Frontal cortex (tissue), 4 donors: ENCODE results near the gene GSK3B. TPM values are rescaled to one million over a fixed set of nuclear protein-coding genes. Genes with fewer than 3 reads are reported as not detected.

Source experiments
- DNase-seq, 2 donors: peaks; one replicate each; pipeline ENCODE4 v3.0.0; 2012; ENCODE audit warnings: low spot score in 2 of 2
- FAIRE-seq: peaks from 2 replicates; lab custom pipeline; 2012; peaks lifted over from hg19 to GRCh38; lab: Jason Lieb, UNC
- total RNA-seq: library from RNA; depleted of rRNA; stranded (reverse); fragments of >200 nt; gene quantifications from one replicate; pipeline ENCODE4 v1.2.3, GENCODE V29; 2014
- donor health status: control.
- donor health status: control.
- donor health status: control.

The GSK3B gene
- total RNA-seq, 1 donor from 2014 or later, result 141 TPM

- DNase-seq (no peak), FAIRE-seq (no peak)
Measured at GRCh38 chr3:119965692-119966091, 128.6 kb downstream of the GSK3B start.

- FAIRE-seq, result no peak
- no peak for DNase-seq
Measured at GRCh38 chr3:119964294-119964693, 130.0 kb downstream of the GSK3B start.

DNA sequence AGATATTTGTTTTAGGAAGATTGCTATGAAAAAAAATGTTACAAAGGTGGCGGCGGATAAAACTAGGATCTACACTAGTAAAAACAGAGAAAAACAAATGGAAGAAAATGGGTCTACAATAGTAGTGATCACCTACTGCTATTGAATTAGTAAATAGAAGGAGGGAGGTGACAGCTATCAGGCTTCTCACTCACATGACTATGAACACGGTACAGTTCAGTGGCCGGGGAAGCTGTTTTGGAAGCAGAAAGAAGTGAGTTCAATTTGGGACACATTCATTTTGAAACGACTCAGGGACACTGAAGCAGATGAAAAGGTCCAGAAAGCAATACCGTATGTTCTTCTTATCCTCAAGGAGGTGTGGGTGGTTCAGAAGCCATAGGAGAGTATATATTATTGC, 138.3 kb downstream of the GSK3B start:
- DNase-seq, result no peak

DNA sequence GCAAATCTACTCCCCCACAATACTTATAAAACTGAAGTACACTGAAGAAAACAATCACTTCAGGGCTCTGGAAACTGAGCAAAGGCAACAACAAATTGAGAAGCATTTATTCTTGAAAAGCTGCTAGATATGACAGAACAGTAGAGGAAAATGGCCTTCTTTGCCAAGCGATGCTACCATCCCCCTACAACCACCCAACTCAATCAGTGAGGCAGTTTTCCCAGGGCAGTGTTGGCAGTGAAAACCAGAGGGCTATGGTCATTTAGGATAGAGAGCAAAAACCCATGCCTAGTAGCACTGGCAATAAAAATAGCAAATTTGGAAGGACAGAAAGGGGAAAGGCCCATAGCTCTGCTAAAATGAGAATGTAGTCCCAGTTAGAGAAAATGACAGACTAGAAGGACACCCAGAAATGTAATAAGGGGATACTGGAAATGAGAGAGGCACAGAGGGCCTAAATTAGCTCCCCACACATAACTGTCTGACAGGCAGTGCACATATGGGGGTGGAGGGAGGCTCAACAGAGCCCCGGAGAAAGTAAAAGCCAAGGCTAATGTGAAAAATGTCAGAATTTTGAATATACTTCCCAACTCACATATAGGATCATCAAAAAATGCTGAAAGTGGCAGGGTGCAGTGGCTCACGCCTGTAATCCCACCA, 143.5 kb downstream of the GSK3B start:
- FAIRE-seq (no peak), DNase-seq (no peak)

More for the DNA sequence above, 138.3 kb downstream of the GSK3B start:
- FAIRE-seq, result no peak

GRCh38 chr3:119945291-119945690, 149.0 kb downstream of the GSK3B start:
- no peak for FAIRE-seq
- DNase-seq, result no peak

- FAIRE-seq, result no peak
- DNase-seq, result no peak
Measured at GRCh38 chr3:119944091-119944490, 150.2 kb downstream of the GSK3B start.

GRCh38 chr3:119939077-119939476, 155.2 kb downstream of the GSK3B start:
- DNase-seq (no peak), FAIRE-seq (no peak)

GRCh38 chr3:119937229-119937628, 157.0 kb downstream of the GSK3B start:
- DNase-seq (no peak), FAIRE-seq (no peak)

GRCh38 chr3:119934249-119934648, 160.0 kb downstream of the GSK3B start:
- DNase-seq (no peak), FAIRE-seq (no peak)

DNA sequence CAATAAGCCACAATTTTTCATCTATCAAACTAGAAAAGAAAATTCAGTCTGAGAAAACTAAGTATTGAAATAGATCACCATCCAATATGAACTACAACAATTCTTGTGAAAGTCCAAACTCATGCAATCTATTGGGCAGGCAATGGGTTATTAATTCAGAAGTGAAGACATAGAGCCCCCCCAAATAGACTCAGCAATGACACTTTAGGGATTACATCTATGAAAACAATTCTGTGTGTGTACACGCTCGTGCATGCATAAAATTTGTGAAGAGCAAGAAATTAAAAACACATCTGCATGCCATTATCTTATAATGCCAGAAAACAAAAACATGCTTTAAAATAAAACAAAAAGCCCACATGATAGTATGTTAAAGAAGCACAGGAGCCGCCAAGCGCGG, 161.0 kb downstream of the GSK3B start:
- FAIRE-seq (no peak), DNase-seq (no peak)

DNA sequence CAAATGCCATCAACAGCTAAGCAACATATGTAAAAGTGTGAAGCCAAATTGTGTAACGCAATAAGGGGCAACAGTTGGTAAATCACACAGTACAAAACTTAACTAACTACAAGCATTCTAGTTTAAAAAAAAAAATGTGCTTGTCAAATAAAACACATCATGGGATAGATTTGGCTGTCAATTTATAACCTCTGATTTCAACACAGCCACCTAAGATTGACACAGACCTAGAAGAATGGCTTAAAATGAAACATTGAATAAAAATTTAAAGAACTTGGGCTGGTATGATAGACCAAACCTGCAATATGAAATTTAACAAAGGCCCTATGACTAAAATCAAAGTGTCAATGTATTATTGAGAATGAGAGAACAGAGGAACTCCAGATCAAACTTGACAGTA, 164.0 kb downstream of the GSK3B start:
- DNase-seq, result no peak
- no peak for FAIRE-seq

DNA sequence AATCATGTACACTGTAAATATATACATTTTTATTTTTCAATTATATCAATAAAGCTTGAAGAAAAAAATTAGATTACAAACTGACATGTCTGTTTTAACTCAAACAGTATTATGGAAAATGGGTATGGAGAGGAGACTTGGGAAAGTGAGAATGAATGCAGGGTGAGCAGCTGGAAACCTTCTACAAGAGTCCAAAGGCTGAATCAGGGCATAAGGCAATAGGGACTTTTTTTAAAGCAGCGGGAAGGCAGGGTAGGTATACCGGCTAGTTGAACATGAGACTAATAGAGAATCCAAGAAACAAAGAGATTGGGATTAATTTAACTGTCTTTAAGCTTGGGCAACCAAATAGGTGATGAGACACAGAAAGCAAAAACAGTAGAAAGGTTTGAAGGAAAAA, 167.1 kb downstream of the GSK3B start:
- FAIRE-seq (no peak), DNase-seq (no peak)

DNA sequence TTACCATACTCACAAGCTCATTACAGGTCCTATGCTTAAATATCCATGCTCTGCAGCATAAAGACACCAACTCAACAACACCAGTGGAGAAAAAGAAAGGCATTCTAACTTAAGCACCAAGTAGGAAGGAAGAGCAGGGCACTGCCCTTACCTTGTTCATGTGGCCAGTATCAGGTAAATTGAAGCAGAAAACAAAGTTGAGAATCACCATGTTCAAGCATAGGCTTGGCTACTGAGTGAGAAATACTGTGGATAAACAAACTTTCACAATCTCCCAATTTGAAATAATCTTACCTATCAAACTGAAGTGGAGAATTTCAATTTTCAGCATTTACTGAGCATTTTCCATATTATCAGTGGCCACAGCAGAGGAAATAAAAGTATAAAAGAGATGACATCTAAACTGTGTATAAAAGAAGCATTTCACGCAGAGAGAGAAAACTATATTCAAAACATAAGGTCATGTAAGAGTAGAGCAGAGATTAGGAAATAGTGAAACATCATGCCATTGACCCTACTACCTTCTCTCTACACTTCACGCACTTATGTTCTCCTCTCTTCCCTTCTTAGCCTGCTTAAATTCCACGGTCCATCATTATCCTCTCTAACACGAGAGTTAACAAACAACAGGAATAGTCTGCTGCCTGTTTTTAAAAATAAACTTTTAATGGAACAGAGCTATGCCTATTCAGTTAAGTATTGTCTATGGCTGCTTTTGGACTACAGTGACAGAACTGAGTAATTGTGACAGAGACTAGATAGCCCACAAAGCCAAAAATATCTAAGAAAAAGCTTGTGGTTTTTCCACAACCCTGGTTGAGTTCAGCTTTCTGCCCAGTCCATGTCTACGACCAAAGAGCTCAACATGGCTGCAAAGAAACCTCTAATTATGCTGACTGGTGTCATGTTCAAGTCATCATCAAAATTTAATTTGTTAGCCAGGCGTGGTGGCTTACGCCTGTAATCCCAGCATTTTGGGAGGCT, 169.8 kb downstream of the GSK3B start:
- no peak for DNase-seq
- no peak for FAIRE-seq

DNA sequence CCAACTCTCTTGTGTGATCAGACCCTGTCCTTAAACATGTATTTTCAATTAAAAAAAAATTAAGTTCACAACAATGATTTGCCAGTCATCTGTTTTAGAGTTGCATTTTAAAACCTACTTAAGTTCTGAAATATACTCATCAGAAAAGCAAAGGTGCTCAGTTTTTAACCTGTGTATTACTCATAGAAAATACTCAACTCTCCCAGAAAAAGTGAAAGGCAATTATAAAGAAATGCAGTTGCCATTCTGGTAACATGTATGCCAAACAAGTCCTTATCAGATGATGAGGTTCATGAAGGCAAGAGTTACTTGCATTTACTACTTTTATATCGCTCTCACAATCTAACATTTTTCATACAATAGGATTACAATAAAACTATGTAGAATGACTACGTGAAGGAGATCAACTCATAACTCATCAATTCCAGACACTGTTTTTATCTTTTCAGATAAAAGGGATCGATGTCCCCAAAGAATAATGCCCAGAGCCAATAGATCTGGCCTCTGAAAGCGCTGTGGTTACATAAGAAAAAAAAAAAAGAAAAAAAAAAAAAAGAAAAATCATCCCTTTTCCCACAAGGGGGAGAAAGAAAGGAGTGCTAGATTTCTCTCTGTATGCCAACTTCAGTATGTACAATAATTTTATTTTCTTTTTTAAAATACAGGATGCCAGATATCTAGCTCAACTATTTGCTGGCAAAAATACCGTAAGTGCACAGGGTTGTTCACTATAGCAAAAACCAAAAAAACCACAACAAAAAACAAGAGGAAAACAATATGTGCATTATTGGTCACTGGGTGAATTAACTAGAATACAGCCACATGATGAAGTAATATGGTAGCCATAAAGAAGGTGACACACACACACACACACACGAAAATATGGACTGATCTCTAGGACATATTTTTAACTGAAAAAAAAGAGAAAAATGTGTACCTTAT, 175.0 kb downstream of the GSK3B start:
- DNase-seq (no peak), FAIRE-seq (peak; percentile 36)

DNA sequence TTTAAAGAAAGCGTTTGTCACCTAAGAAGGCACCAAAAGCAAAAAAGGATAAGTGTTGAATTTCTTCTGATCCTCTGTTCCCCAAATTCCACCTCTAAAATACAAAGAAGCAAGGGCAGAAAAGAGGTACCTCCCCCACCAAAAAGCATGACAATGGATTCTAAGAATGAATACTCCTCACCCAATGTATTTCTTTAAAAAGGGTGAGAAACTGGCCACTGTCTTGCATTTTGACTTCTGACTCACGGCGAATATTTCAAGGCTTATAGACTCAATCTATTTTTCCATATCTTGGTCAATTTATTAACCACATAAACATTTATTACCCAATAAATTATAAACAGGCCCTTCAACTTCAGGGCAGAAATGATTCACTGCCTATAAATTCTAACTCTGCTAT, 181.2 kb downstream of the GSK3B start:
- FAIRE-seq, result no peak
- no peak for DNase-seq

DNA sequence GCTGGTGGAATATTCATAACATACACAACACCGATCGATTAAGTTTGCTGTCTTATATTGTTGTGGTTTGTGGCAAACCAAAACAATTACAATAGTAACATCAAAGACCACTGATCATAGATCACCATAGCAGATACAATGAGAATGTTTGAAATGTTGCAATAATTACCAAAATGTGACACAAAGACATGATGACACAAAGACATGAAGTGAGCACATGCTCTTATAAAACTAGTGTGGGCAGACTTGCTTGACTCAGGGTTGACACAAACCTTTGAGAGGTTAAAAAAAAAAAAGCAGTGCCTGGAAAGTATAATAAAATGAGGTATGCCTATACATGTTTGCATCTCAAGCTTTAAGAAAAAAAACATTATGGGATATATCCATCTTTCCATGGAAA, 182.0 kb downstream of the GSK3B start:
- FAIRE-seq (no peak), DNase-seq (no peak)

DNA sequence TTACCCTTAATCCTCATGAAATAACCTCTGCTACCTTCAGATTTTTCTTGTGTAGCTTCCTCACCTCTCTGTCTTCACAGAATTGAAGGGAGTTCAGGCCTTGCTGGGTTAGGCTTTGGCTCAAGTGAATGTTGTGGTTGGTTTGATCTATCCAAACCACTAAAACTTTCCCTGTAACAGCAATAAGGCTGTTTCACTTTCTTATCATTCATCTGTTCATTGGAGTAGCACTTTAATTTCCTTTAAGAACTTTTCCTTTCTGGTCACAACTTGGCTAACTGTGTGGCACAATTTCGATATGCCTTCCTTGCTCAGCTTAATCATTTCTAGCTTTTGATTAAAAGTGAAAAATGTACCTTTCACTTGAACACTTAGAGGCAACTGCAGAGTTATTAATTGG, 182.5 kb downstream of the GSK3B start:
- FAIRE-seq, result no peak
- no peak for DNase-seq

DNA sequence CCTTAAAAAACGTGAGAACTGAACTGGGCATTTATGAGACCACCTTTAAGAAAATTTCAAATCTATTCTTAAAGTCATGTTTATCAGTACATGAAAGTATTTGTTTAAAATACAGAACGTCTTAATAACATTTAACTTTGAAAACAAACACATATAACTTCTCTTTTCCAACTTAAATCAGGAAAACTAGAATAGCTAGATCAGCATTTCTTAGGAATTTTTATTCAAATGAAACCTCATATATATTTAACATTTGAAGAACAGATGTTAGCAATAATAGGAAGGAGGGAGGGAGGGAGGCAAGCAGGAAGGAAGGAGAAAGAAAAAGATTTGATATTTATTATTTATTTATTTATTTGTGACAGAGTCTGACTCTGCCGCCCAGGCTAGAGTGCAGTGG, 192.2 kb downstream of the GSK3B start:
- no peak for FAIRE-seq
- DNase-seq, result no peak

DNA sequence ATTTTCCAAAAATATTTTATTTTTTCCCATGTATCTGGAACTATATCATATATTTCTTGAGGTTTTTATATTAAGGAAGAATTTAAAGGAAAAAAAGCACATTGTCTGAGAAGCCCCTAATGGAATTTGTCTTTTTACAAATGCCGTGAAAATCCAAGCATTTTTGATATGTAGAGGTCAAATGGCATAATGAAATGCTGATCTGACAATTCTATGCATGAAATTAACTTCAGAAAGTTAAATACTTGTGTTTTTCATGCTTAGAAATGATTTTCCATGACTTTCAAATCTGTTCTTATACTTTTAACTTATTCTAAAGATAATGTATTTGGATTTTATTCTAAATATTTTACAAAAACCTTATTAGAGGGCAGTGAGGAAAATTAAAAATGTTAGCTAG, 193.1 kb downstream of the GSK3B start:
- no peak for FAIRE-seq
- no peak for DNase-seq

DNA sequence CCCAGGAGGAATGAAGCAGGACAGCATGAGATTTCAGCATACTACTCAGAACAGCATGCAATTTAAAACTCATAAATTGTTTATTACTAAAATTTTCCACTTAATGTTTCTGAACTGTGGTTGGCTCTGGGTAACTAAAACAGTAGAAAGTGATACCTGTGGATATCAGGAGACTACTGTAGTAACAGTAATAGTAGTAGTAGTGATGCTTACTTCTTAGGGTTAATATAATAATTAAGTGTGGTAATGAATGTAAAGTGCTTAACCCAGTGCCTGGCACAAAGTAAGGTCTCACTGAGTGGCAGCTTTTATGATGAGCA, 195.1 kb downstream of the GSK3B start:
- DNase-seq (no peak), FAIRE-seq (no peak)
